Neuronal stem cell (in vitro differentiated cells): ENCODE data around the gene SH3BP1.

Experiments
- DNase-seq: peaks from one replicate; pipeline ENCODE4 v3.0.0-alpha.2; 2013; ENCODE audit warnings: low spot score
- H2AFZ ChIP-seq: one replicate; pipeline ENCODE4 v1.6.1; 2013; ENCODE audit warnings: mild to moderate bottlenecking, low read length, inconsistent platforms
- H2AK5ac ChIP-seq: 2 replicates; pipeline ENCODE4 v1.6.1; 2013; ENCODE audit warnings: low read depth, mild to moderate bottlenecking, inconsistent platforms, low read length, moderate library complexity, mixed read lengths
- H2BK120ac ChIP-seq: 2 replicates; pipeline ENCODE4 v1.6.1; 2013; ENCODE audit warnings: low read depth, mild to moderate bottlenecking, inconsistent platforms, low read length, moderate library complexity, mixed read lengths
- H2BK12ac ChIP-seq: one replicate; pipeline ENCODE4 v1.6.1; 2013; ENCODE audit warnings: low read length, inconsistent platforms
- H2BK15ac ChIP-seq: 2 replicates; pipeline ENCODE4 v1.6.1; 2013; ENCODE audit warnings: mild to moderate bottlenecking, low read length, inconsistent platforms, mixed read lengths
- H2BK5ac ChIP-seq: one replicate; pipeline ENCODE4 v1.6.1; 2013; ENCODE audit warnings: inconsistent platforms, mild to moderate bottlenecking, low read length, moderate library complexity
- H3K14ac ChIP-seq: one replicate; pipeline ENCODE4 v1.6.1; 2013; ENCODE audit warnings: low read length, inconsistent platforms
- H3K18ac ChIP-seq: 2 replicates; pipeline ENCODE4 v1.6.1; 2013; ENCODE audit warnings: low read length, inconsistent platforms
- H3K23ac ChIP-seq: 2 replicates; pipeline ENCODE4 v1.6.1; 2013; ENCODE audit warnings: low read depth, mild to moderate bottlenecking, mixed read lengths, low read length, inconsistent platforms; ENCODE audit not compliant: poor library complexity
- H3K27ac ChIP-seq: replicated peaks from 3 replicates; pipeline ENCODE4 v1.5.1; 2013; ENCODE audit warnings: low read length, inconsistent platforms
- H3K27me3 ChIP-seq, 3 experiments: 2 replicates each; pipeline ENCODE4 v1.6.1; 2013; ENCODE audit warnings: low read length in 3 of 3, mild to moderate bottlenecking in 2 of 3, inconsistent platforms in 1 of 3, low read depth in 1 of 3, mixed read lengths in 1 of 3, moderate library complexity in 1 of 3; ENCODE audit not compliant: control insufficient read depth in 3 of 3, insufficient read depth in 3 of 3
- H3K36me3 ChIP-seq, 2 donors: replicated peaks in 1 of 2; 2 replicates each; pipeline ENCODE4 v1.6.1; 2013; ENCODE audit warnings: low read length in 2 of 2; ENCODE audit not compliant: control insufficient read depth in 2 of 2, insufficient read depth in 2 of 2
- H3K4ac ChIP-seq: 2 replicates; pipeline ENCODE4 v1.6.1; 2013; ENCODE audit warnings: inconsistent platforms, mild to moderate bottlenecking, low read length, moderate library complexity
- H3K4me1 ChIP-seq, 2 donors: 1 replicate in 1 of 2; 2 replicates in 1 of 2; pipeline ENCODE4 v1.6.1; 2013; ENCODE audit warnings: low read length in 2 of 2, low read depth in 1 of 2; ENCODE audit not compliant: control insufficient read depth in 2 of 2, insufficient read depth in 1 of 2
- H3K4me2 ChIP-seq: one replicate; pipeline ENCODE4 v1.6.1; 2013; ENCODE audit warnings: mild to moderate bottlenecking, low read length, inconsistent platforms; ENCODE audit not compliant: insufficient read depth, poor library complexity, severe bottlenecking
- H3K4me3 ChIP-seq, 2 donors: 2 replicates each; pipeline ENCODE4 v1.5.1; 2013; ENCODE audit warnings: low read length in 2 of 2, mild to moderate bottlenecking in 2 of 2, inconsistent platforms in 1 of 2, moderate library complexity in 1 of 2
- H3K79me1 ChIP-seq: one replicate; pipeline ENCODE4 v1.6.1; 2013; ENCODE audit warnings: low read depth, mild to moderate bottlenecking, inconsistent platforms, low read length, moderate library complexity
- H3K9ac ChIP-seq: one replicate; pipeline ENCODE4 v1.6.1; 2013; ENCODE audit warnings: mild to moderate bottlenecking, low read depth, low read length, inconsistent platforms; ENCODE audit not compliant: poor library complexity
- H3K9me3 ChIP-seq, 2 donors: replicated peaks in 1 of 2; 2 replicates each; pipeline versions ENCODE3 to v1.6.1; 2013; ENCODE audit warnings: low read length in 2 of 2, mild to moderate bottlenecking in 2 of 2, inconsistent platforms in 1 of 2, low read depth in 1 of 2, mixed read lengths in 1 of 2, moderate library complexity in 1 of 2; ENCODE audit not compliant: control insufficient read depth in 2 of 2, insufficient read depth in 1 of 2
- H4K8ac ChIP-seq: one replicate; pipeline ENCODE4 v1.6.1; 2013; ENCODE audit warnings: low read depth, mild to moderate bottlenecking, inconsistent platforms, low read length, moderate library complexity
- H4K91ac ChIP-seq: one replicate; pipeline ENCODE4 v1.6.1; 2013; ENCODE audit warnings: low read length, low read depth, mild to moderate bottlenecking, inconsistent platforms; ENCODE audit not compliant: poor library complexity
- WGBS, 2 donors: extraction: QIAGEN DNeasy Blood & Tissue Kit; methylation state at CpG; one replicate each; pipeline ENCODE4 v1.1.7; 2013; ENCODE audit warnings: missing lambda C conversion rate in 2 of 2, mixed read lengths in 1 of 2; ENCODE audit not compliant: insufficient read length in 2 of 2, insufficient replicate concordance in 1 of 2; ENCODE audit errors: extremely low coverage in 2 of 2; 5-methylcytosine and 5-hydroxymethylcytosine counted together

The SH3BP1 gene

DNA sequence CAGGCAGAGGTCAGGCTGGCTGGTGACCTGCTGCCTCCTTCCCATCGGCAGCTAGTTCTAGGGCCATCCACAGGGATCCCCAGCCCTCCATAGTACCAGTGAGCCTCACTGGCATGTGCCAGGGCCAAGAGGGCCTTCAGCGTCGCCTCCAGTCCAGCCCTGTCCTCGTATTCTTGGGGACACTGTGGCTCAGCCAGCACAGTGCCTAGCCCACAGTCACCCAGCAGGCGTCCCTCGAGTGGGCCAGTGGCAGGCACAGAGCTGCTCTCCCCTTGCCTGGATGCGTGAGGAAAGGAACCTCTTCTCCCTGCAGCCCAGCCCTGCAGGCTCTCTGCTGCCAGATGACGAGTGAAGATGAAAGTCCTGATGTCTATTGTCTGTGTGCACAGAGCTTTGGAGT, 10.6 kb upstream of the SH3BP1 start:
- Histone ChIP-seq H3K4ac (no peak overlapping the region), H3K36me3 (peaks cover 36 to 88% of the 10 kb centered on the region in 2 donors), H4K91ac (no peak overlapping the region), H2BK15ac (no peak overlapping the region), H3K27me3 (no peaks in the 10 kb centered on the region), H3K18ac (no peak overlapping the region), H3K9me3 (no peaks in the 10 kb centered on the region), H2AK5ac (no peak overlapping the region), H2BK5ac (no peak overlapping the region), H3K4me2 (no peak overlapping the region), H3K23ac (peak overlapping the region; percentile 77), H2BK120ac (no peak overlapping the region), H2BK12ac (no peak overlapping the region), H3K27ac (no peak overlapping the region), H4K8ac (no peak overlapping the region), H3K4me1 (peaks cover 10 to 13% of the 10 kb centered on the region in 2 donors), H2AFZ (no peak overlapping the region), H3K14ac (no peak overlapping the region), H3K9ac (peak overlapping the region; percentile 36), H3K4me3 (peak overlapping the region in 1 of 2 donors; percentile 8), H3K79me1 (peaks cover 1% of the 10 kb centered on the region)
- no peak for DNase-seq
- no CpG with 5 or more reads among the region's 8 CpGs for WGBS, 2 donors

DNA sequence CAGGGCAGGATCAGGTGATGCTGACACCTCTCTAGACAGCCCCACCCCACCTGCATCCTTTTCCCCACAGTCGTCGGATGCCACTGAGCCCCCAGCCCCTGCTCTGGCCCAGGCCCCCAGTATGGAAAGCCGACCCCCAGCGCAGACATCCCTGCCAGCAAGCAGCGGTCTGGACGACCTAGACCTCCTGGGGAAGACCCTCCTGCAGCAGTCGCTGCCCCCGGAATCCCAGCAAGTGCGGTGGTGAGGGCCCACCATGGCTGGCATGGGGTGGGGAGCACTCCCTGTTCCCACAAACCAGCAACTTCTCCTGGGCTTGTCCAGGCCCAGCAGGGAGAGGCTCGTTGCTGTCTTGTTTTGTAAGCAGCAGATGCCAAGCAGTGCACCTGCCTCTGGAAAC, 9.5 kb upstream of the SH3BP1 start:
- peaks cover 16 to 22% of the 10 kb centered on the region in 2 donors for H3K4me1 ChIP-seq
- no CpG with 5 or more reads among the region's 10 CpGs for WGBS, 2 donors

DNA sequence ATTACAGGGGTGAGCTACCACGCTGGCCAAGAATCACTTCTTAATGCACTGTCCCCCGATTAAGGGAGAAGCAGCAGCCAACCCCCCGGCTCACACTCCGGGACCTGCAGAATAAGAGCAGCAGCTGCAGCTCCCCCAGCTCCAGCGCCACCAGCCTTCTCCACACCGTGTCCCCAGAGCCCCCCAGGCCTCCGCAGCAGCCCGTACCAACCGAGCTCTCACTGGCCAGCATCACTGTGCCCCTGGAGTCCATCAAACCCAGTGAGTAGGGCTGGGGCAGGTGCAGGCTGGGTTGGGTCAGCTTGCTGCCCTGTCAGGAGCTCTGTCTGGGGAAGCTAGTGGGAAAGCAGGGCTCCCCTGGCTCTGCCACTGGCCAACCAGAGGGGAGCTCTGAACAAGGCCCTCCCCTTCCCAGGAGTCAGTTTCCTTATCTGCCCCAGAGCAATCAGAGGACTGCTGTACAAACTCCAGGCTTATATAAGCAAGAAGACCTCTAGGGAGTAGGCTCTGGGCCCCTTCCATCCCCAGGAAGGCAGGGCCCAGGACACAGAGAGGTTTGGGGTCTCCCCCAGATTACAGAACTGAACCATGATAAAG, 8.5 kb upstream of the SH3BP1 start:
- H2AFZ ChIP-seq: no peak overlapping the region
- H3K4me1 ChIP-seq: peaks cover 16 to 22% of the 10 kb centered on the region in 2 donors
- H3K4ac ChIP-seq: no peak overlapping the region
- no peak overlapping the region for H3K23ac ChIP-seq
- H3K79me1 ChIP-seq: peaks cover 1% of the 10 kb centered on the region
- no peak overlapping the region for H3K4me3 ChIP-seq
- no peak overlapping the region for H4K91ac ChIP-seq
- no peak overlapping the region for H3K18ac ChIP-seq
- no peak overlapping the region for H3K4me2 ChIP-seq
- H3K14ac ChIP-seq: no peak overlapping the region
- no peak overlapping the region for H3K9ac ChIP-seq
- H2BK120ac ChIP-seq: no peak overlapping the region
- no CpG with 5 or more reads among the region's 9 CpGs for WGBS, 2 donors
- H2BK5ac ChIP-seq: no peak overlapping the region
- H3K27me3 ChIP-seq: no peaks in the 10 kb centered on the region
- peaks cover 25 to 67% of the 10 kb centered on the region in 2 donors for H3K36me3 ChIP-seq
- DNase-seq: no peak
- no peak overlapping the region for H2BK15ac ChIP-seq
- H2BK12ac ChIP-seq: no peak overlapping the region
- H3K9me3 ChIP-seq: no peaks in the 10 kb centered on the region
- H2AK5ac ChIP-seq: no peak overlapping the region
- no peak overlapping the region for H4K8ac ChIP-seq
- H3K27ac ChIP-seq: no peak overlapping the region

More for the DNA sequence above, 9.5 kb upstream of the SH3BP1 start:
- Histone ChIP-seq H3K23ac (peak overlapping the region; percentile 61), H3K4ac (no peak overlapping the region), H2BK5ac (no peak overlapping the region), H2BK120ac (no peak overlapping the region), H2BK12ac (no peak overlapping the region), H2AK5ac (no peak overlapping the region), H3K4me3 (no peak overlapping the region), H2BK15ac (no peak overlapping the region), H3K36me3 (peaks cover 30 to 77% of the 10 kb centered on the region in 2 donors), H3K4me2 (no peak overlapping the region), H3K14ac (no peak overlapping the region), H4K8ac (no peak overlapping the region), H4K91ac (no peak overlapping the region), H3K9ac (peak overlapping the region; percentile 12), H2AFZ (no peak overlapping the region), H3K9me3 (no peaks in the 10 kb centered on the region), H3K27me3 (no peaks in the 10 kb centered on the region), H3K27ac (no peak overlapping the region), H3K79me1 (peaks cover 1% of the 10 kb centered on the region), H3K18ac (no peak overlapping the region)
- no peak for DNase-seq

DNA sequence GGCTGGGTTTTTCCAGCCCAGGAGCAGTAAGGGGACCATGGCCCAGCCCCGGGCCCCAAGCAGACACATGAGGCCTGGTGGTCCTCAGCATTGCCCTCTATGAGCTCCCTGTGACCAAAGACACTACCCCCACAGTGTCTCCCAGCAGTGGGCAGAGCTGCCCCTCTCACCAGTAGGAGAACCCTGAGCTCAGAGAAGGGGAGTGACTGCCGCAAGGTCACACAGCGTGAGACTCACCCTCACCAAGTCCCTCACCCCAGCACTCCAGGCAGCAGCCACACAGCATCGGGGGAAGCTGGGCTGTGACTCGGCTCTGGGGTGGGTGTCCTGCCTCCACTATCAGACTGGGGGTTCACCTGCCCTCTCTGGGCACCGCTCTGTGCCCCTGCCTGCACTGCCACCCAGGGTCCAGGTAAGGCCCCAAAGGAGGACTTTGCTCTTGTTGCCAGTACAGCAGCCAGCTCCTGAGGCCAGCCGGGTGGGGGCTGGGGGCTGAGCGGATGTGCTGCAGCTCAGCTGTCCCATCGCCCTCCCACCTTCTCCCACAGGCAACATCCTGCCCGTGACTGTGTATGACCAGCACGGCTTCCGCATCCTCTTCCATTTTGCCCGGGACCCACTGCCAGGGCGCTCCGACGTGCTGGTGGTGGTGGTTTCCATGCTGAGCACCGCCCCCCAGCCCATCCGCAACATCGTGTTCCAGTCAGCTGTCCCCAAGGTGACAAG, 7.9 kb upstream of the SH3BP1 start:
- Histone ChIP-seq H3K4me1 (peaks cover 16 to 24% of the 10 kb centered on the region in 2 donors), H3K4me2 (no peak overlapping the region), H2BK120ac (no peak overlapping the region), H4K91ac (no peak overlapping the region), H3K4me3 (no peak overlapping the region), H2BK5ac (no peak overlapping the region), H3K27ac (no peak overlapping the region), H4K8ac (no peak overlapping the region), H3K23ac (peak overlapping the region; percentile 8), H3K18ac (no peak overlapping the region), H2AK5ac (no peak overlapping the region), H3K4ac (no peak overlapping the region), H3K36me3 (peaks cover 24 to 61% of the 10 kb centered on the region in 2 donors), H3K9me3 (no peaks in the 10 kb centered on the region), H3K27me3 (no peaks in the 10 kb centered on the region), H2BK12ac (no peak overlapping the region), H3K79me1 (peaks cover 1% of the 10 kb centered on the region), H3K14ac (no peak overlapping the region), H2AFZ (no peak overlapping the region), H2BK15ac (no peak overlapping the region), H3K9ac (no peak overlapping the region)
- no CpG with 5 or more reads among the region's 19 CpGs for WGBS, 2 donors
- no peak for DNase-seq
